ENCODE measurements around the gene EMC7.
A peak's percentile ranks its signal among the peaks of the same experiment; 100 is the strongest.
"Not testable (repeated sequence)": the region's sequence is repeated elsewhere in the genome, so short reads cannot be mapped to it uniquely, and the experiment has no call there.

Gene EMC7

DNA sequence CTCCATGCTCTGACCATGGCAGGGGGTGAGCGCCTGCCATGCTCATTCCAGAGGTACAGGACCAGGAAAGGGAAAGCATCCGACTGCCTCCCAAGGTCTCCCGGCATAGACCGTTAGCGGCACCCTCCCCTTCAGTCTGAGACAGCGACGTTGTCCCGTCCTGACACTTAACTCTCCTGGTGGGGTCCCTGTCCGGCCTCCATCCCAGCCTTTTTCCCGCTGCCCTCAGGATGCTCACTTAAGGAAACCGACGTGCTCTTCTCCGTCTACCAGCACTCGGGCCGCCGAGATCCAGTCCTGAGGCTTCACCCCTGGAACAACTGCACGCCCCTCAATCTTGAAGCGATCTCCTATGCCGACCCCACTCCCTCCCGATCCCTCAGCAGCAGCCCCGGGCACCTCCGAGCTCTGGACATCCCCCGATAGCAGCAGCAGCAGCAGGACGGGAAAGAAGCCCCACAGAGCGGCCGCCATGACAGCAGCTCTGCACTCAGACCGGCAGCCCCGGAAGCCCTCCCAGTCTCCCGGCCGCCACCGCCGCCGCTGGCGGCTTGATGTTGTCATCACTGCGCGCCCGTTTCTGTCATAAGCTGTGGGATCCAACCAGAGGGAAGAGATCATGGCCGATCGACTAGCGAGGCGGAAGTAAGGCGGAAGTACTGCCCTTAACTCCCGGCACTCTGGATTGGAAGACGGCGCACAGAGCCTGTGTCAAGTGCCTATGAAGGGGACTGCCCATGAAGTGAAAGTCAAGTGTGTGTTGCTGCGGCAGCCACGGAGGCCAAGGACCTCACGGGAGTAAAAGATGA, at the start of gene EMC7, which contains the start of gene PGBD4:
Gene EMC7, minus strand, starts transcription at position 497 of the 809 bp plus-strand sequence. Its CDS starts 23 bp downstream, at position 474.
Gene PGBD4, plus strand, starts transcription at position 718 of the 809 bp plus-strand sequence. CDS start 449 bp downstream, outside the sequence.
- peak; percentile 96 for DNase-seq

DNA sequence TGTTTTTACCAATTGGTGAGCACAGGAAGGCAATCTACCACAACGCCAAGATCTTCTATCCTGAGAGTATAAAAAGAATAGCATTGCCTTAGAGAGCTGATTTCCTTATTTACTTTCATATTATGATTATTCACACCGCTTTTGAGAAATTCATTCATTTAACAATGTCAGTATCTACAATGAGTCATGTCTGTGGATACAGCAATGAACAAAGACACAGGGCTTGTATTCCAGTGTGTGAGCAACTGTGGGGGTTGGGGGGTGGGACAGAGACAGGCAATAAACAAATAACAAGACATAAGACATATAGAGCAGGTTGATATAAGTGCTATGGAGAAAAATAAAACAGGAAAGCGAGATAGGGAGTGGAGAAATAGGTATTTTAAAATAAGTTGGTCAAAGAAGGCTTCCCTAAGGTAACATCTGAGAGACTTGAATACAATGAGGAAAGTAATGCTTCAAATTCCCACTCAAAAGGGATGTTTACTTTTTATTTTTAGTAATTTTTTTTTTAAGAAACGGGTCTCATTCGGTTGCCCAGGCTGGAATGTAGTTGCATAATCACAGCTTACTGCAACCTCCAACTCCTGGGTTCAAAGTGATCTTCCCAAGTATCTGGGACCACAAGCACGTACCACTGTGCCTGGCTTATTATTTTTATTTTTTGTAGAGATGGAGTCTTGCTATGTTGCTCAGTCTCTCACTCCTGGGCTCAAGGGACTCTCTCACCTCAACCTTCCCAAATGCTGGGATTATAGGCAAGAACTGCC, 45.9 kb upstream of the EMC7 start:
- no peak for DNase-seq

DNA sequence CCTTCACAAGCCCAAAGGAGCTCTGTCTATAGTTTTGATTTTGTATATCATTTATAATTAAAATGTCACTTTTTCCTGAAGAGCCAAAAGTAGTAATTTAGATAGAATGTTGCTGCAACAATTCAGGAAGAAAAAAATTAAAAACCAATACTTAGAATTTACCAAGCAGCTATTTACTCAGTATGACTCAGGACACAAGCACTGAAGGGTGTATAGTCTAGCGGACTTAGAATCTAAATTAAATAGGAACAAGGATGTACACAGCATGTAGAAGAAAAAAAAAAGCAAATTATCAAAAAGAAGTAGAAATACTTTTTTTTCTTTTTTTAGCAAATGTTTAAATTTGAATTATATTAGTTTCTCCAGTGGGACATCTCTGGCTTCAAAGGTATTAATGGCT, 31.8 kb upstream of the EMC7 start:
- DNase-seq: no peak

DNA sequence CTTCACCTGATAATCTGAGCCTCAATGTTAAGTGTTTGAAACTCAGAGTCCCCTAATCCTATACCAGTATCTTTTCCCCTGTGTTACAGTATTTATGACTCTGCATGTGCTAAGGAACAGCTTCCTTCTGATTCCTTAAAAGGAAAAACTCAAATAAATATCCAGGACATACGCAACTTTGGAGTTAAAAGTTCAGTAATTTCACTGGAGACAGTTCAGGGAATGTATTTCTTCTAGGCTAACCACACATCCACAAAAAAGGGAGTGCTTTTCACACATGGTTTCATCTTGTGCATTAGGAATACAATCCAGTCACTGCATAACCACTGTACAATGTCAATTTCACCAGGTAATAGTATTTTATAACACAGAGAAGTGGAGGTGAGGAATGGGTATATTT, 31.2 kb upstream of the EMC7 start:
- DNase-seq: no peak

DNA sequence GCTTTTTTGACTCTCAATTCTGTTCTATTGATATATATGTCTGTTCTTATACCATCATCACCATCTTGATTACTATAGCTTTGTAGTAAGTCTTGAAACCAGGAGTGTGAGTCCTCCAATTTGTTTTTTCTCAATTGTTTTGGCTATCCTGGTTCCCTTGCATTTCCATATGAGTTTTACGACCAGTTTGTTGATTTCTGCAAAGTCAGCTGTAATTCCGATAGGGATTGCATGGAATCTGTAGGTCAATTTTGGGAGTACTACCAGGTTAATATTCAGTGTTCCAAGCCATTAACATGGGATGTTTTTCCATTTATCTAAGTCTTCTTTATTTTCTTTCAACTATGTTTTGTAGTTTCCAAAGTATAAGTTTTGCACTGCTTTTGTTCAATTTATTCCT, 27.2 kb upstream of the EMC7 start:
- DNase-seq: no peak

DNA sequence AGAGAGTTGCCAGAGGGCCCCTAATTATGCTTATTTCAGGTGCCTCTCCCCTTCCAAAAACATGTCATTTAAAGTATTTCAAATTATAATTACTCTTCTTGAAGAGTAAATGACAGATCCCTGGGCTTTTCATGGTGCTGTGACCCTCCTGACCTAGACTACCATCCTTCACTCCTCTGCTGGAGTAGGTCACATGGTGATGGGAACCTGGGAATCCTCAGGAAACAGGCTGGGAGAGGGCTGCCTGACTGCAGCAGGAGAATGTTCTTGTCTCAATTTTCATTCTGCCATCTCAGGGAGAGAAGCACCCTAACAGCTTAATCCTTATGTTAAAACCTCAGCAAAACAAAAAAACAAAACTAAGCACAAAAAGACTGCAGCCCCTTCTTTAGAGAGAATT, 24.9 kb upstream of the EMC7 start:
- DNase-seq: no peak

DNA sequence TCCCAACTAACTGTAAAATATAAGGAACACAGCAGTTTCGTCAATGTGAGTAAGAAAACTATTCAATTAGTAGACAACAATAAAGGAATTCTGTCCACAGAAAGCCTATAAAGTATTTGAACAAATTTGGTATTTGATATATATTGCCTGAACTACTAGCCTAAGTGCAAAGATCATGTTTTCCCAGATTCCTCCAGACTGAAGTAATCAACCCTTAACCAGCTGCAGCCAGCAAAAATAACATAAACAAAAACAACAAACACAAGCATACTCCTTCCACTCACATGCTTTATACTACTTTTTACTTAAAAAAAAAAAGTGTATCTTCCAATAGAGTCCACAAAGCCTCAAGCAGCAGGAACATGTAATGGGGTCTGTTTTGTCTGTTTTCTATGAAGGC, 24.3 kb upstream of the EMC7 start:
- no peak for DNase-seq

DNA sequence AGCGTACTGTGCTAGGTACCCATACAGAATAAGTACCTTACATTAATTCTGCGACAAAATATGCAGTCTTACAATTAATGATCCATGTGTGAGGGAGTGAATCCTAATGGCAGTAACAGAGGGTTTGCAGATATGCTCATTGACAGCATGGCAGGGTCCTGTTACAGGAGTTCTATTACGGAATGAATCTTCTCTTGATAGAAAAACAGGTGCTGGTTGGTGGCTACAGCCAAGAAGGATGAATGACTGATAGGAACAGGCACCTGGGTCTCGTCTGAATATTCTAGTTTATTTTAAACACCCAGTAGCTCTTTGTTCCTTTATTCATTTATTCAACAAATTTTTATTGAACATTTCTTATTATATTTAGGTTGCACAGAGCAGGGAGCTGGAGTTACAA, 23.0 kb upstream of the EMC7 start:
- no peak for DNase-seq

DNA sequence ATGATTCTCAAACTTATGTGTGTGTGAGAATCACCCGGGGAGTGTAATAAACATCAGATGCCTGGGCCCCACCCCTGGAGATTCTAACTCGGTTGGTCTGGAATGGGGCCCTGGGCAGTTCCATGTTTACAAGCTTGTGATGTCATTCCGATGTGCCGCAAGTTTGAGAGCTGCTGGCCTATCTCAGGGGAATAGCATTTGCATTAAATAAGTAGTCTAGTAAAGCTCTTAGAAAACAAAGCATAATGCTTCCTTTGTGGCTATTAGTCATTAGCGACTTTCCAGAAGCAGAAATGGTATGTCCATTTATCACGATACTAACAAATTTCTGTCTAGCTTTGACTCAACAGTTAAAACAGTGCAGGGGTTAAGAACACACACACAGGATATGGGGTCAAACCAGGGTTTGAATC, 21.1 kb upstream of the EMC7 start:
- DNase-seq: no peak

DNA sequence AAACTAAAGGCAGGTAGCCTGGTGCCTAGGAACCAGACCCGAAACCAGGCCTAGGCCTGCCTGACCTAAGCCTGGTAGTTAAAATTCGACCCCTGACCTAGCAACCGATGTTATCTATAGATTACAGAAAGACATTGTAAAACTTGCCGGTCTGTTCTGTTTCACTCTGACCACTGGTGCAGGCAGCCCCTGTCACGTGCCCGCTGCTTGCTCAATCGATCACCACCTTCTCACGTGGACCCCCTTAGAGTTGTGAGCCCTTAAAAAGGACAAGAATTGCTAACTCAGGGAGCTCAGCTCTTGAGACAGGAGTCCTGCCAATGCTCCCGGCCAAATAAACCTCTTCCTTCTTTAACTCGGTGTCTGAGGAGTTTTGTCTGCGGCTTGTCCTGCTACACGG, 20.1 kb upstream of the EMC7 start:
- not testable (repeated sequence) for DNase-seq

DNA sequence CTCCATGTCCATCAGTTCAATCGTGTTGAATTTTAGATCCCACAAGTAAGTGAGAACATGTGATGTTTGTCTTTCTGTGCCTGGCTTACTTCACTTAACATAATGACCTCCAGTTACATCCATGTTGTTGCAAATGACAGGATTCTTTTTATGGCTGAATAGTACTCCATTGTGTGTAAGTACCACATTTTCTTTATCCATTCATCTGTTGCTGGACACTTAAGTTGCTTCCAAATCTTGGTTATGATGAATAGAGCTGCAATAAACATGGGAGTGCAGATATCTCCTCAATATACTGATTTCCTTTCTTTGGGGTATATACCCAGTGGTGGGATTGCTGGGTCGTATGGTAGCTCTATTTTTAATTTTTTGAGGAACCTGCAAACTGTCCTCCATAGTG, 18.8 kb upstream of the EMC7 start:
- DNase-seq: not testable (repeated sequence)

DNA sequence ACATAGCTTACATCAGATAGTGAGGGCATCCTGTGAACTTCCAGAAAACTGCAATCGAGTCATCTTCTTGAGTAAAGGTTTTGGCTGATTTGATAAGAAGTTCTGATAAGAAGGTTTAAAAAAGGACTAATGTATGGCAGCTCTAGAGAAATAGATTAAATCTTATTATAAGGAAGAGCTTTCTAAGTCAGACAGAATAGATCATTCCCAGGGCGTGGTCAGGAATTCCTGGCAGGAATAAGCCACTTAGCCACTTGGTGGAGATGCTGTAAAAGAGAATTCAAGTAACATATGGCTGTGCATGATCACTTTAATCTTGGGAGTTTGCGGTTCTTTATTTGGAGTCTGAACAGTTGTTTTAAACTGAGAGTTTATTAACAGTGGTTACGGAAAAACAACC, 17.6 kb upstream of the EMC7 start:
- no peak for DNase-seq

DNA sequence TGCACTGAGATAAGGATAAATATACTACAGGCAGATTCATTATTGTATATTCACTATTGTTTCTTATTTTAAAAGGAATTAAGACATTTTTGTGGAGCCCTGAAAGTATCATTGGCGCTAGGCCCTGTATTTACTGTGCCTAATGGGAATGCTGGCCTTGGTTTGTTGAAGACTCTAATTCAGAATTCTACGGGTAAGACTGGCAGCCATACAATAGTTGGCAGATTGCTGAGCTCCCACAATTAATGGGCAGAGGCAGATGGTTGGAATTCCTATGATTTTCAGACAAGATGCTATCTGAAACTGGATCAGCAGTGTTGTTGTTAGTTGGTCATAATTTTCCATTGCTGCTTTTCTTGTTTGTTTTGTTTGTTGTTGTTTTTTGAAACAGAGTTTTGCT, 15.0 kb upstream of the EMC7 start:
- no peak for DNase-seq

DNA sequence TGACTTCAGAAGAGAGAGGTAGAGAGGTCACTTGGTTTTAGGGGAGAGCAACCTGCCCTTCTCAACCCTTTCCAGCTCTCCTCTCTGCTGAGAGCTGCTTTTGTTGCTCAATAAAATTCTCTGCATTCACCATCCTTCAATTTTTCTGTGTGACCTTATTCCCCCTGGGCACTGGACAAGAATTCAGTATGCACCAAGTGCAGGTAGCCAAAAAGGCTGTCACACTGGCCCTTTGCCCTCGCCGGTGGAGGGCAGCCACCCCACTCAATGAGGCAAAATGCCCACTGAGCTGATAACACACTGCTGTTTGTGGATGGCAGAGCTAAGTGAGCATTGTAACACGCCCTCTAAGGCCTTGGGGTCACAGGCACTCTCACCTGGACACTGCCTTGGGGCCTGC, 13.1 kb upstream of the EMC7 start:
- DNase-seq: no peak

DNA sequence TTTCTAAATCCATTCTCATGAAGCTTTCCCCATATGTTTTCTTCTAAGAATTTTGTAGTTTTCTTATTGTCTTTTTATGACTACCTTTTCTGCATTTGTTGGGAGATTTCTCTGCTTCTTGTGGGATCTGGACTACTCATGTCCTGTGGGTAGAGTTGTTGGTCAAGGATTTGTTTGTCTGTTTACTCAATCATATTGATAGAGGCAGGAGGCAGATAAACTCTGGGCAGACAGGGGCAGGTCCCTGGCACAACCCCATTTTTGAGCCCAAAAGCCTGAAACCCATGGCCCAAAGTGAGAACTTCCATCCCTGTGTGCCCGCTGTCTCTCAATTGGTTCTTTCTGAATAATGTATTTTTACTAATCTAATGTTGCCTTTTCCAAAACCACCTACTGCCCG, 12.6 kb upstream of the EMC7 start:
- DNase-seq: no peak

DNA sequence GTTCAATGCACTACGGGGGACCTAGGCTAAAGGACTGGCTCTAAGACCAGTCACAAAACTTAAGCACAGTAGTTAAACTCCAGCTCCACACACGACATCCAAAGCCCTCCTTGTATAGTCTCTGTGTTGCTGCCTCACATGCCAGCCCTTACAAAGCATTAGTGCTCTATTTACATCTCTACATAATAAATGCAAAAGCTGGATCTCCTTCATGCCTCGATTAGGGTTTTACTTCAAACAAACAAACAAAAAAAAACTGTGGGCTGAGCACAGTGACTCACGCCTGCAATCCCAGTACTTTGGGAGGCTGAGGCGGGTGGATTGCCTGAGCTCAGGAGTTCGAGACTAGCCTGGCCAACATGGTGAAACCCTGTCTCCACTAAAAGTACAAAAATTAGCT, 9.8 kb upstream of the EMC7 start:
- DNase-seq: no peak

DNA sequence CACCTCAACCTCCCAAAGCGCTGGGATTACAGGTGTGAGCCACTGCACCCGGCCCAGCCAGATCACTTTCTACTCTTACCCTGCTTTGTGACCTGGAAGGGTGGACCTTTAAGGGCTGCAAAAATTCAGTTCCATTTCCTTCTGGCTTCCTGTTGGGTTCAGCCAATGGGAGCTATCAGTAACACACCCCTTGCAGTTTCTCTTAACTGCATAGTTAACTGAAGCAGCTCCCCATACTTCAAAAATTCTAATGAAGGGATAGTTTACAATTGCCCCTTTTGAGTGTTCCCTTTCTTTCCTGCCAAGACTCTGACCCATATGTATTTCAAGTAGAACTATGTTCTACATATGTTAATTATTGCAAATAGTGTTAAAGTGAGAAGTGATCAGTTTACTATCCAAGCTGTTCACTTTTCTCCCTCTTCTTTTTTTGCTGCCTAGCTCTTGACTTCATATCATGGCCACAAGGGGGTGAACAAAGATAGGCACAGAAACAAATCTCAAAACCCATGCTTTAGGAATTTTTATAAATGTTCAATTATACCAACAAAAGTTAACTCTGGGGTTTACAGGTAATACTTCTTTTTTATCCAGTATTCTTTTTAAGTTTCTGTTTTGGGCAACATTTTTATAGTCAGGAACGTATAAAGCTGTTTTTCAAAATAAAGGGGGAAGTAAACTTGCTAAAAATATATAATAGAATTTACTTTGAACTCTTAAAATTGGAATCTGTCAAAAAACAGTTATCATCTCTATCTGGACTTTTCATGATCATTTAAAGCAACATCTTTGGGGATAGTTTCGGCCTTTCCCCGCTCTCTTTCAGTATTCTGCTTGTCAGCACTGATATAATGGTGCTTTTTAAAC, 8.4 kb upstream of the EMC7 start:
- DNase-seq: peak; percentile 15

DNA sequence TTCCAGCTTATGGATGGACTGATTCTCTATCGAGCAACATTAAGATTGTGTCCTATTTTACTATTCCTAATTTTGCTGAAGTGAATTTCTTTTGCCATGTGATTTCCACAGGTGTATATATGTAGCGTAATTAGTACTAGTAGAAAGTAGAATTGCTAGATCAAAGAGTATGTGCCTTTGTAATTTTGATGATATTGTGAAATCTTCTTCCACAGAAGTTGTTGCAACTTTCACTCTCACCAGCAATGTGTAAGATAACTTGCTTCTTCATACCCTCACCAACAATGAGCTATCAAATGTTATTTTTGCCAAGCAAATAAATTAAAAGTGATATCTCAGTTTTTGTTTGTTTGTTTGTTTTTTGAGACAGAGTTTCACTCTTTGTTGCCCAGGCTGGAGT, 5.7 kb upstream of the EMC7 start:
- no peak for DNase-seq

DNA sequence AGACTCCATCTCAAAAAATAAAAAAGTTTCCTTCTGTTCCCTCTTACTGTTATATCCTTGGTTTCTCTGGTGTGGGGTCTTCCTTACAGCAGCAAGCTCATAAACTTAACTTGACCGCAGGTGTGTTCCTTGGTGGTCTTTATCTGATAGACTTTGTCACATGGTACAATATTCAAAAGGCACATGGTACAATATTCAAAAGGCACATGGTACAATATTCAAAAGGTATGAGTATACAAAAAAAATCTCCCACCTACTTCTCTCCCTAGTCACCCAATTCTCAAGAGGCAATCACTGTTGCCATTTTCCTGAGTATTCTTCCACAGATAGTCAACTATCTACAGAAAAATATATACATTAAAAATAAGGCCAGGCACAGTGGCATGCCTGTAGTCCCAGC, 4.8 kb upstream of the EMC7 start:
- no peak for DNase-seq

DNA sequence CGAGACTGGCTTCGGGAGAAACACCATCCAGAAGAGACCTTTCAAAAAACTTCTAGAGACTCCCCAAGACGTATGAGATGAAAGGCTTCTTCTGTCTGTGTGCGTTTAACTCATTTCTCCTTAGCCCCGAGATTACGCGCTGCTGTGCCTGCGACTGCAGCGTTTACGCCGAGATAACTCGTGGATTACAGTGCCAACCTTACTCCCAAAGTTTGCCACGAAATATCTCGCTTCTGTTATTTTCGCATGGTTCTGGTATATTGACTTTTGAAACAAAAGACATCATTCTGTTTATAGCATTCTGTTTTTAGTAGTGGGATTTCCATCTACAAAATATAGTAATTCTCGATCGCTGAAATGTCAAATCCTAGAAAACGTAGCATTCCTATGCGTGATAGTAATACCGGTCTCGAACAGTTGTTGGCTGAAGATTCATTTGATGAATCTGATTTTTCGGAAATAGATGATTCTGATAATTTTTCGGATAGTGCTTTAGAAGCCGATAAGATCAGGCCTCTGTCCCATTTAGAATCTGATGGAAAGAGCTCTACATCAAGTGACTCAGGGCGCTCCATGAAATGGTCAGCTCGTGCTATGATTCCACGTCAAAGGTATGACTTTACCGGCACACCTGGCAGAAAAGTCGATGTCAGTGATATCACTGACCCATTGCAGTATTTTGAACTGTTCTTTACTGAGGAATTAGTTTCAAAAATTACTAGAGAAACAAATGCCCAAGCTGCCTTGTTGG, 688 bp upstream of the EMC7 start:
- no peak for DNase-seq

DNA sequence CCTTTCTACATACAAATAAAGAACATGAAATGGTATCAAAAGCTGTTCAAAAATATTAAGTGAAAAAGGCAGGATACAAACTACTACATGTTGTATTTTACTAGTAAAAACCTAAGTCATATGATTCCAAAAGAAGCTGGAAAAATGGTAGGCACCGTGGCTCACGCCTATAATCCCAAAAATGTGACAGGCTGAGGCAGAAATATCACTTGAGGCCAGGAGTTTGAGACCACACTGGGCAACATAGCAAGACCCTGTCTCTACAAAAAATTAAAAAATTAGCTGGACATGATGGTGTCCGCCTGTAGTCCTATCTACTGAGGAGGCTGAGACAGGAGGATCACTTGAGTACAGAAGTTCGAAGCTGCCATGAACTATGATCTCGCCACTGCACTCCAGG, 1.7 kb downstream of the EMC7 start:
- DNase-seq: no peak

DNA sequence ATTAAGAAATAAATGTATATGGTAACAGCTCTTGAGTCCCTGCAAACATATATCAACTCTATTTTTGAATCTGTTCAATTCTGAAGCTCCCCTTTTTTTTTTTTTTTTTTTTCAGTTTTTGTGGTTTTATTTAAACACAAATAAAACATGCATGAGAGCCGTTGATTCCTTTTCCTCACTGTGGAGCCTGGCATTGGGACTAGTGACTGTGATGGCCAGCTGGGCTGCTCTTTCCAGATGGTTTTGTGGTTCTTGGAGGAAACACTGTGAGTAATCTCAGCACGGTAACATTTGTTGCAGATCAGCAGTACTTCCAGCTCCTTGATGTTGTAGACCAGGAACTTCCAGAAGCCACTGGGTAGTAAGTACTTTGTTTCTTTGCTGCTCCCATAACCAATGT, 15.9 kb downstream of the EMC7 start:
- no peak for DNase-seq

DNA sequence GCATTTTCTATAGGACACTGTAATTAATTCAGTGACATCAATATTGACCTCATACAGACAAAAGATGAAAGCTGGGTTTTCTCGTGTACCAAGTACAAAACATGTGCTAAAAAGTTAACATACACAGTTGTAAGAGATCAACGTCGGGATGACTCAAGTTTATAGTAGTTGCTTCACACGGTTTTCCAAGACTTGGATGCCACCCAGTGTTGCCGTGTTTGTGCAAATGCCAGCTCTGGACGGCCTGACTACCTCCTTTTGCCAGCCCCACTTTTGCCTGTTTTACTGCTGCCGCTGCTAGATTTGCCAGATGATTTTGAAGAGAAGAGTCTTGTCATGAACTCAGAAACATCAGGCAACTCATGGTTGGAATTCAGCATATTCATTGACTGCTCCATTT, 17.6 kb downstream of the EMC7 start:
- no peak for DNase-seq
